ENCODE measurements around the gene ZNF425. TPM values are rescaled to one million over a fixed set of nuclear protein-coding genes. Genes with fewer than 3 reads are reported as not detected.

The ZNF425 gene
- total RNA-seq, 1 experiment from 2014 or later, result 3.0 TPM

GRCh38 chr7:149104749-149105148 is 21.4 kb downstream of the ZNF425 start:
- Histone ChIP-seq H3K27ac (ENCODE audit: low read length) (no peak overlapping the region), H3K36me3 (ENCODE audit: control insufficient read depth, insufficient read depth, low read length) (no peaks in the 10 kb centered on the region), H3K4me1 (ENCODE audit: control insufficient read depth, insufficient read depth, low read length) (no peaks in the 10 kb centered on the region), H3K4me3 (ENCODE audit: low read depth in 2 of 2, low read length in 2 of 2) (no peak overlapping the region), H3K9me3 (ENCODE audit: control insufficient read depth, insufficient read depth, low read depth, low read length) (no peaks in the 10 kb centered on the region), H3K27me3 (ENCODE audit: control insufficient read depth, insufficient read depth, low read length) (no peaks in the 10 kb centered on the region)
- 0 out of 2 replicates have a peak, but pooled peaks have one; percentile 40 for ATAC-seq
- POLR2A ChIA-PET, result no interaction called here
- intact Hi-C loops (cut with micrococcal nuclease; ENCODE audit: unreplicated experiment) (no loop called here), in situ Hi-C loops (cut with HindIII; ENCODE audit: low pct_unique_long_range_greater_than_20kb, low sequenced_read_pairs) (no loop called here)
- no peak for TF ChIP-seq POLR2AphosphoS5 (IDR thresholded peaks at IDR 0.05; ENCODE audit: low read depth, low read length)
- no peak for TF ChIP-seq CTCF (IDR thresholded peaks at IDR 0.05)
- no peak for TF ChIP-seq REST (IDR thresholded peaks at IDR 0.05; ENCODE audit: insufficient read depth in 1 of 2, low read depth in 2 of 2, low read length in 1 of 2)
- TF ChIP-seq SIN3A (IDR thresholded peaks at IDR 0.05; ENCODE audit: borderline replicate concordance, insufficient read depth, low read depth, low read length), result no peak
- no peak for TF ChIP-seq TCF7L2 (IDR thresholded peaks at IDR 0.05; ENCODE audit: low read depth, low read length)
- BruUV-seq (replicated peaks), result no TSS peak
- CTCF ChIA-PET, result no interaction called here
- no peak for DNase-seq (ENCODE audit: low read depth, low spot score)

- intact Hi-C loops (cut with micrococcal nuclease; ENCODE audit: unreplicated experiment), result no loop called here
- CTCF ChIA-PET, result no interaction called here
- in situ Hi-C loops (cut with HindIII; ENCODE audit: low pct_unique_long_range_greater_than_20kb, low sequenced_read_pairs), result no loop called here
- no peak overlapping the region for H3K27ac ChIP-seq (ENCODE audit: low read length)
- H3K4me3 ChIP-seq (ENCODE audit: low read depth in 2 of 2, low read length in 2 of 2), result no peak overlapping the region
- POLR2A ChIA-PET, result no interaction called here
- no peaks in the 10 kb centered on the region for H3K27me3 ChIP-seq (ENCODE audit: control insufficient read depth, insufficient read depth, low read length)
- H3K36me3 ChIP-seq (ENCODE audit: control insufficient read depth, insufficient read depth, low read length), result no peaks in the 10 kb centered on the region
- no peaks in the 10 kb centered on the region for H3K9me3 ChIP-seq (ENCODE audit: control insufficient read depth, insufficient read depth, low read depth, low read length)
- no peaks in the 10 kb centered on the region for H3K4me1 ChIP-seq (ENCODE audit: control insufficient read depth, insufficient read depth, low read length)
- no TSS peak for BruUV-seq (replicated peaks)
- TF ChIP-seq REST (IDR thresholded peaks at IDR 0.05; ENCODE audit: insufficient read depth in 1 of 2, low read depth in 2 of 2, low read length in 1 of 2) (no peak), TCF7L2 (IDR thresholded peaks at IDR 0.05; ENCODE audit: low read depth, low read length) (no peak), SIN3A (IDR thresholded peaks at IDR 0.05; ENCODE audit: borderline replicate concordance, insufficient read depth, low read depth, low read length) (no peak), POLR2AphosphoS5 (IDR thresholded peaks at IDR 0.05; ENCODE audit: low read depth, low read length) (no peak), CTCF (IDR thresholded peaks at IDR 0.05) (no peak)
- ATAC-seq, result no peak
- DNase-seq (ENCODE audit: low read depth, low spot score), result no peak
These were observed 21.9 kb downstream of the ZNF425 start for GRCh38 chr7:149104214-149104613.

Data from Panc1 (cell line).